GM18511 (cell line): ENCODE data around the gene UNC119.

Source experiments
- ATAC-seq: cut with Tn5 transposase; IDR thresholded peaks from one replicate; pipeline ENCODE4 v1.9.1; 2021; ENCODE audit warnings: mild to moderate bottlenecking, moderate library complexity; ENCODE audit not compliant: unreplicated experiment

Gene UNC119

DNA sequence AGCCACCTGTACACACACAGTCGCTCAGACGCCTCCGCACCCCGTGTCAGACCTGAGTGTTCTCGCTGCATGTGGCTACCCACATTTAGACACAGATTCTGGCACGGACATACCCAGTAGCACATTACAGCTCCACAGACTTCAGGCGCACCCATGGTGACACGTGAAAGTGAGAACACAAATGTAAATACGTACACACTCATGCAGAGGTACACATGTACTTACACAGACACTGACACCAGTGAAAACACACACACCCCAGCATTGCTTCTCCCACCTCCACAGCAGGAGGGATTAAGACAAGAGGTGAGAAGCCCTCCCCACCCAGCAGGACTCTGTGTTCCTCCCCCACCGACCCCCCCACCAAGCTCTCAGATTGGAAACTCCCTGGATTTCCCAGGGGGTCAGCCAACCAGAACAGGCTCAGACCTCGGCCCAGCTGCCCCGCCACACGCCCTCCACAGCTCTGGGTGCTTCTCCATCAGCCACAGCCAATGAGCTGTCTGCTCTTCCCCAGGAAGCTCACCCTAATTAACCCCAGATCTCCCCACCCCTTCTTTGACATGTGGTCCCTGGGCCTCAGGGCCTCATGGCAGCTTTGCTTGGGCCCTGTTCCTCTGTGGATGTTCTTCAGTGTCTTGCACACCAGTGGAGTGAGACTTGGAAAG lies 51.6 kb downstream of the UNC119 start:
- peak; percentile 76 for ATAC-seq

DNA sequence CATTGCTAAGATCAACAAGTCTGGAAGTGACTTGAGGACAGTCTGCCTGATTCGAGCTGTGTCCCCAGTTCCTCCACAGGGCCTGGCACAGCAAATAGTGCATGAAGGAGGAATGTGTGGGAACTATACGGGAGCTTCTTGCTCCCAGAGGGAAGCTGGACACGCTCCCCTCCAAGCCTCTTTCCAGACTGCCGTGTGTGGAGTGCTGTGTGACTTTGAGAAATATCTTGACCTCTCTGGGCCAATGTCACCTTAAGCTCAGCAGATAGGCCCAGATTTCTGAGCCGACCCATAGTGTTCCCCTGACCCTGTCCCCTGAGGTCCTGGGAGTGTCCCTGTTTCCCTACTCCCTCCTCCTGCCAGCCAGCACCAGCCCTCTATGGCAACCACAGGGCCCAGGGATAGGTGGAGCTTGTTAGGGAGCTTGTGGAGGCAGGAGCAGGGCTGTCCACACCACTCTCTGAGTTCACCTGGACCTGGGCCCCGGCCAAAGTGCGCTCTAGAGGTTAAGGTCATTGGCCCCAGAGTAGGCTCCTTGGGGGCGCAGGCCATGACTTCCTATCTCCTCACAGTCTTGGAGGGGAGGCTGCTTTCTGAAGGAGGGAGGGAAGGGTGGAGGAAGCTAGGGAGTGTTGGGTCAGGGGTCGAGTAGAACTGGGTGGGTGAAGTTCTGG lies 52.6 kb downstream of the UNC119 start:
- no peak for ATAC-seq

DNA sequence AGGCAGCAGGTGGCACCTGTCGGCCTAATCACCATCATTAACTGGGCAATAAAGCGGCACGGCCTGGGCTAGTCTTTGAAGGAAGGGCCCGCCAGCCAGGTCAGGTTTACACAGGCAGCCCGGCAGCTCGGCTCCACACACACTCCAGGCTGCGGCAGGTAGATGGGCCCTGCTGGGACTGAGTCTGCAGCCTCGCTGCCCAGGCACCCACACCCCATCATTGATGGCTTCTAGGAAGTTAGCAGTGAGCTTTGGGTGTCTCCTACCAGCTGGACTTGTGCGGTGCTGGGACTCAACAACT lies 53.1 kb downstream of the UNC119 start:
- ATAC-seq: no peak

DNA sequence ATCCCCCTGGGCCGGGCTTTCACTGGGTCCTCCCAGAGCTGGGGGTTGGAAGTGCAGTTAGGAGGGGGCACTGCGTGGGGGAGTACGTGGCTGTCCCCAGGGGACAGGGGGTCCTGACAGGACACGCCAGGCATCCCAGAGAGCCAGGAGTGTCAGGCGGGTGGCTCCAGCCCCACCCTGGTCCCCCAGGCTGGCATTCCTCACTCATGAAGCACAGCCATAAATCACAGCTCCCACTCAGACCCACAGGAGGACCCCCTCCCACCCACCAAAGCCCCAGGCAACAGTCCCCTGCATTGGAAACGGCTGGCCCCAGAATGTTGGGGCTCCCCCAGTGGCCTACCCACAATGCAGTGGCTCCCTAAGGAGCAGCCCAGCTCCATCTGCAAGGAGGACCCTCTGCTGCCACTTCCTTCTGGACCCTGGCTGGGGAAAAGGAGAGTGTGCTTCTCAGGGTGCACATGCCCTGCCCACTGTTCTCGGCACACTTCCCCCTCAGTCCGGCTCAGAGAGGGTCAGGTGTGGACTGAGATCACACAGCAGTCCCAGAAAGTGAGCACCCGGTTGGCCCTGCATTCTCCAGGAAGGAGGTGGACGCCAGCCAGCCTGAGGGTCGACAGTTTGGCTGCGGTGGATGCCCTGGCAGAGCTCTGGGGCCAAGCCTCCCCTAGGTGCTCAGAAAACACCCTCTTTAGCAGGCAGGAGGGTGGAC lies 53.6 kb downstream of the UNC119 start:
- no peak for ATAC-seq

DNA sequence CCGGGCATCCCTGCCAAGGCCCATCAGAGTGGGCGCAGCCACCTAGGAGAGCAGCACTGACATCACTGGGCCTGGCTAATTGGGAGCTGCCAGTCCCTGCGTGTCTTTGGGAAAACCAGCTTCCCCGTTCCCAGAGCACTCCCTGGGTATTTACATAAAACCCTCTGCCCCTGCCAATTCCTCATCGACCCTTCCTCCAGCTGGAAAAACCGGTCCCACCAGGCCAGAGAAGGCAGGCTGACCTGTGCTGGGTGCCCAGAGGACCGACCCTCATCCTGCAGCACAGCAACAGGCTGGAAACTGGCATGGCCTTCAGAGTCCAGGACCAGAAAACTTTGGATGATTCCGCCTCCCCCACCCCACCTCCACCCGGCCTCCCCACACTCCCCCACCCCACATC lies 54.5 kb downstream of the UNC119 start:
- ATAC-seq: no peak
